K562 (cell line): ENCODE results near the gene GPR68.

Source experiments
- CREM ChIP-seq: IDR thresholded peaks from 2 replicates; pipeline ENCODE4 v1.6.1; 2014; ENCODE audit warnings: antibody characterized with exemption, low read depth
- E4F1 ChIP-seq: fragments of 250-450 bp; sonication (Bioruptor Pico); IDR thresholded peaks from 2 replicates; pipeline ENCODE4 v1.5.0; 2021; ENCODE audit warnings: mild to moderate bottlenecking, borderline replicate concordance
- ZBTB8A ChIP-seq: fragments of 450-650 bp; IDR thresholded peaks from 2 replicates; pipeline ENCODE4 v1.6.1; 2018; ENCODE audit warnings: mild to moderate bottlenecking, moderate library complexity; ENCODE audit not compliant: partially characterized antibody
- ZNF75A ChIP-seq: fragments of 450-650 bp; formaldehyde crosslinking; IDR thresholded peaks from 2 replicates; pipeline ENCODE4 v1.4.0; 2020; ENCODE audit warnings: mild to moderate bottlenecking
- TF ChIP-seq, protein P1 (sequence below), 3 experiments: IDR thresholded peaks in 2 of 3; conservative IDR thresholded peaks in 1 of 3; 2 replicates each; pipeline ENCODE4 v1.5.1; 2011 to 2012; ENCODE audit warnings: low read length in 3 of 3, mild to moderate bottlenecking in 3 of 3, control low read depth in 2 of 3, improper control_type of control experiment in 1 of 3, inconsistent platforms in 1 of 3, low read depth in 1 of 3, mixed read lengths in 1 of 3, moderate library complexity in 1 of 3; ENCODE audit not compliant: insufficient read depth in 2 of 3
- TF ChIP-seq, protein P2 (sequence below), 2 experiments: fragments of 450-650 bp; formaldehyde crosslinking in 1 of 2; IDR thresholded peaks; 2 replicates each; pipeline versions ENCODE4 v1.4.0 to v1.6.1; 2014 to 2020; ENCODE audit warnings: mild to moderate bottlenecking in 2 of 2, borderline replicate concordance in 1 of 2, low read depth in 1 of 2

- TF ChIP-seq ZNF75A (CRISPR knock-in tag) (no peak), E4F1 (CRISPR knock-in tag) (no peak), ZBTB8A (no peak), CREM (no peak)
- TF ChIP-seq, protein P1, sequence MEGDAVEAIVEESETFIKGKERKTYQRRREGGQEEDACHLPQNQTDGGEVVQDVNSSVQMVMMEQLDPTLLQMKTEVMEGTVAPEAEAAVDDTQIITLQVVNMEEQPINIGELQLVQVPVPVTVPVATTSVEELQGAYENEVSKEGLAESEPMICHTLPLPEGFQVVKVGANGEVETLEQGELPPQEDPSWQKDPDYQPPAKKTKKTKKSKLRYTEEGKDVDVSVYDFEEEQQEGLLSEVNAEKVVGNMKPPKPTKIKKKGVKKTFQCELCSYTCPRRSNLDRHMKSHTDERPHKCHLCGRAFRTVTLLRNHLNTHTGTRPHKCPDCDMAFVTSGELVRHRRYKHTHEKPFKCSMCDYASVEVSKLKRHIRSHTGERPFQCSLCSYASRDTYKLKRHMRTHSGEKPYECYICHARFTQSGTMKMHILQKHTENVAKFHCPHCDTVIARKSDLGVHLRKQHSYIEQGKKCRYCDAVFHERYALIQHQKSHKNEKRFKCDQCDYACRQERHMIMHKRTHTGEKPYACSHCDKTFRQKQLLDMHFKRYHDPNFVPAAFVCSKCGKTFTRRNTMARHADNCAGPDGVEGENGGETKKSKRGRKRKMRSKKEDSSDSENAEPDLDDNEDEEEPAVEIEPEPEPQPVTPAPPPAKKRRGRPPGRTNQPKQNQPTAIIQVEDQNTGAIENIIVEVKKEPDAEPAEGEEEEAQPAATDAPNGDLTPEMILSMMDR (IDR thresholded peaks at IDR 0.05 in 2 of 3, conservative IDR thresholded peaks at IDR 0.05 in 1 of 3; ENCODE audit: insufficient read depth in 2 of 3, low read depth in 1 of 3, low read length in 3 of 3) = no peak
- TF ChIP-seq, protein P2, sequence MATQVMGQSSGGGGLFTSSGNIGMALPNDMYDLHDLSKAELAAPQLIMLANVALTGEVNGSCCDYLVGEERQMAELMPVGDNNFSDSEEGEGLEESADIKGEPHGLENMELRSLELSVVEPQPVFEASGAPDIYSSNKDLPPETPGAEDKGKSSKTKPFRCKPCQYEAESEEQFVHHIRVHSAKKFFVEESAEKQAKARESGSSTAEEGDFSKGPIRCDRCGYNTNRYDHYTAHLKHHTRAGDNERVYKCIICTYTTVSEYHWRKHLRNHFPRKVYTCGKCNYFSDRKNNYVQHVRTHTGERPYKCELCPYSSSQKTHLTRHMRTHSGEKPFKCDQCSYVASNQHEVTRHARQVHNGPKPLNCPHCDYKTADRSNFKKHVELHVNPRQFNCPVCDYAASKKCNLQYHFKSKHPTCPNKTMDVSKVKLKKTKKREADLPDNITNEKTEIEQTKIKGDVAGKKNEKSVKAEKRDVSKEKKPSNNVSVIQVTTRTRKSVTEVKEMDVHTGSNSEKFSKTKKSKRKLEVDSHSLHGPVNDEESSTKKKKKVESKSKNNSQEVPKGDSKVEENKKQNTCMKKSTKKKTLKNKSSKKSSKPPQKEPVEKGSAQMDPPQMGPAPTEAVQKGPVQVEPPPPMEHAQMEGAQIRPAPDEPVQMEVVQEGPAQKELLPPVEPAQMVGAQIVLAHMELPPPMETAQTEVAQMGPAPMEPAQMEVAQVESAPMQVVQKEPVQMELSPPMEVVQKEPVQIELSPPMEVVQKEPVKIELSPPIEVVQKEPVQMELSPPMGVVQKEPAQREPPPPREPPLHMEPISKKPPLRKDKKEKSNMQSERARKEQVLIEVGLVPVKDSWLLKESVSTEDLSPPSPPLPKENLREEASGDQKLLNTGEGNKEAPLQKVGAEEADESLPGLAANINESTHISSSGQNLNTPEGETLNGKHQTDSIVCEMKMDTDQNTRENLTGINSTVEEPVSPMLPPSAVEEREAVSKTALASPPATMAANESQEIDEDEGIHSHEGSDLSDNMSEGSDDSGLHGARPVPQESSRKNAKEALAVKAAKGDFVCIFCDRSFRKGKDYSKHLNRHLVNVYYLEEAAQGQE (IDR thresholded peaks at IDR 0.05; ENCODE audit: borderline replicate concordance) = no peak
- TF ChIP-seq, protein P2 (CRISPR knock-in tag; IDR thresholded peaks at IDR 0.05; ENCODE audit: low read depth) = no peak
Measured at GRCh38 chr14:91273273-91273884, 28.9 kb upstream of the GPR68 start.
